ENCODE measurements around the gene KCTD2.
"Not testable (repeated sequence)": the region's sequence is repeated elsewhere in the genome, so short reads cannot be mapped to it uniquely, and the experiment has no call there.

The KCTD2 gene

GRCh38 chr17:75059369-75060345 is 12.6 kb downstream of the KCTD2 start:
- DNase-seq = no peak

DNA sequence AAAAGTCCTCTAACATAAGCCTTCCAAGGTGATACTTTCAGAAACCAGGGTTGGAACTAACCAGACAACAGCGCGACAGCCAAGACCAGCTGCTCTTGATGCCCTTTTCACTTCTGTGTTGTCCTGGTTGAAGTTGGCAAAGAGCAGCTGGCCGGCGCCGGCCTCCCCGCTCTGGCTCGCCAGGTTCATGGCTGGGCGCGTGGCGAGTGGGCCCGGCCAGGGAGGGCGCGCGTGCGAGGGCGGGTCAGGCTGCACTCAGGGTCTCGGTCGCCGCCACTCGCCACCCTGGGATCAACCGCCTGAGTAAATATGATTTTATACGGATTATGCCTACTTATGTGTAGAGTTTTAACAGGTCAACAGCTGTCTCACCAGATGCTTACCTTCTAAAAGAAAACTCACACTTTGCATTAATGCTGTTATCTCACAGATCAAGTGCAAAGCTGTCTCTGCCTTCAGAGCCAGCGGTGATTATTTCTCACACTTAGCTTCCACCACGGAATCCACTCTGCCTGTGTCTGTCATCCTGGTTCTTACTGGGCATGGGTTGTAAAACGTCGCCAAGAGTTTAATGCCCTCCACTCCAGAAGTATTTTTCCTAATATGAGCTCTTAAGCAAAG is 13.5 kb downstream of the KCTD2 start:
- no peak for DNase-seq

- DNase-seq = no peak
These were observed 14.0 kb downstream of the KCTD2 start for GRCh38 chr17:75061055-75061438.

DNA sequence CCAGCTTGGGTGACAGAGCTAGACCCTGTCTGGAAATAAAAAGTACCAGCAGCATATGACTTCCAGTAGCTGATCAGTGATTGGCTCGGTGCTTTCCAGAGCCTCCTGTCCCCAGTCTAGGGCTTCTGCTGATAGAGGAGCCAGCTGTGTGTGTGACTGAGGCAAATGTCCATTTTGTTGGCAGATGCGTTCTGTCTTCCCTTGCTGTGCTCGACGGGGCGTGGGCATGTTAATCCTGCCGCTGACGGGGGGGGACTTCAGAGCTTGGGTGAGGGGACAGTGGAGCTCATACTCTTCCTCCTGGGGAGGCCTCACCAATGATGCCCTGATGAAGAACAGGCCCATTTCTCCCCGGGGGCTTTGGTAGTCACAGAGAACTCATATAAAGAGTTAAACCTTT is 14.6 kb downstream of the KCTD2 start:
- no peak for DNase-seq

DNA sequence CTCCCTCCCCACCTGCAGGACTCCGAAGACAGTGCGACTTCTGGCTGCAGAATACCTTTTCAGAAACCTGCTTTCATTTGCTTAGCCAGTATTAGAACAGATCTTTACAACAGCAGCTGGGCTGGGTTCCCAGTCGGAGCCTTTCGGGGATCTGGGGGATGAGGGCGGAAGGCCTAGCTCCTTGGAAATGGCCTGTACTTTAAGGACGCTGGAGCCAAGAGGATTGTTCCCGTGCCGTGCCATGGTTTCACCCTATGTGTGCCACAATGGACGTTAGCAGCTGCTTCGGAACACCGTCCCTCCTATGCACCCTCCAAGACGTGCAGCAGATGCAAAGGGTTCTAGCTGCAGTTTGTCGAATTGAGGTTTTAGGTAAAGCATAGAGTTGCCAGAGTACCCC is 16.2 kb downstream of the KCTD2 start:
- no peak for DNase-seq

DNA sequence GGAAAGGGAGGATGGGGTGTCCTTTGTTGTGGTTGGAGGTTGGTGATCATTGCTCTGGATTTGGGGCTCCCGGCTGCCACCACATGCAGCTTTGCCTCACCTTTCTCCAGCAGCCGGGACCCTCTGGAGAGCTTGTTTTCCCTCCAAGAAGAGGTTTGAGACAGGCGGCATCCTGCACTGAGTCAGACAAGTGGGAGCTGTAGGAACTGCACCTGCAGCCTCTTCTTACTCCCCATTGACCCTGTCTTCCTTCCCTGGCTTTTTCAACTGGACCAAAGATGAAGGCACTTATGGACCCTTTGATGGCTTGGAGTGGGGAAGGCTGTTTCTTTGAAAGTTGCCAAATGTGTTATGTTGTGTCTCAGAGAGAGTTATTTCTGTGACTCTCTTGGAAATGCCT is 16.6 kb downstream of the KCTD2 start:
- no peak for DNase-seq

GRCh38 chr17:75064040-75064439 is 17.0 kb downstream of the KCTD2 start:
- DNase-seq = no peak

- DNase-seq = no peak
These were observed 17.4 kb downstream of the KCTD2 start for GRCh38 chr17:75064460-75064859.

- no peak for DNase-seq
These were observed 18.0 kb downstream of the KCTD2 start for GRCh38 chr17:75064867-75065561.

- DNase-seq = no peak
These were observed 18.6 kb downstream of the KCTD2 start for GRCh38 chr17:75065562-75066151.

GRCh38 chr17:75067856-75068255 is 20.8 kb downstream of the KCTD2 start:
- no peak for DNase-seq

DNA sequence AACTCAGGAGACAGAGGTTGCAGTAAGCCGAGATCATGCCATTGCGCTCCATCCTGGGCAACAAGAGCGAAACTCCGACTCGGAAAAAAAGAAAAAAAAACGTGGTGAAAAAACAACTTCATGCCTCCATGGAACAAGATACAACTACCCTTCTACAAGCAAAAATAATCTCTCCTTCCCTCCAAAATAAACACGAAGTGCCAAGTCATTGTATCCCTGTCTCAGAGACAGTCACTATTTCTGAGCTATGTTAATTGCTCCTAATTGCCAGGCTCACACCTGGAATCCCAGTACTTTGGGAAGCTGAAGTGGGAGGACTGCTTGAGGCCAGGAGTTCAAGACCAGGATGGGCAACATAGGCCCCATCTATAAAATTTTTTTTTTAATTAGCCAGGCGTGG is 21.7 kb downstream of the KCTD2 start:
- no peak for DNase-seq

- no peak for DNase-seq
These were observed 22.8 kb downstream of the KCTD2 start for GRCh38 chr17:75069783-75070182.

DNA sequence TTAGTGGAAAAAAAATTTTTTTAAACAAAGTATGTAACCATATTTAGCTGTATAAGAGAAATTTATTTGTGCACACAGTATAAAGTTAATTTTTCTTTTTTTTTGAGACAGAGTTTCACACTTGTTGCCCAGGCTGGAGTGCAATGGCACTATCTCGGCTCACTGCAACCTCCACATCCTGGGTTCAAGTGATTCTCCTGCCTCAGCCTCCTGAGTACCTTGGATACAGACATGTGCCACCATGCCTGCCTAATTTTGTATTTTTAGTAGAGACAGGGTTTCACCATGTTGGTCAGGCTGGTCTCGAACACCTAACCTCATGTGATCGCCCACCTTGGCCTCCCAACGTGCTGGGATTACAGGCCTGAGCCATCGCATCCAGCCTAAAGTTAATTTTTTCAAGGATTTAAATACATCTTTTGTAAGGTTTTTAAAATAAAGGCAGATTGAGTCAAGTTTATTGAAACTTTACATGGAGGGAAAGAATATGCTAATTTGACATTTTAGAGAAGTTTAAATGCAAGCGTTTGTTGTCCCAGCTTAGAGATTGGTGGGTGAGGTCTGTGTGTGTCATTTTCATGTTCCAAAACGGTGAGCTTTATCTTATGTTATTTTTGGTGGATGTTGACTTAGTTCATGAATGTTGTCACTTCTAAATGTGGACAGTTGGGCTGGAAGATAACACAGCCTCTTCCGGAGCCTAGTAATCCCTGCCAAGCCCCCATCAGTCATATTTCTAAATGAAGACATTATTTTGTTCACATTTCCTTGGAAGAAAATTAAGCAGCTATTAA is 24.6 kb downstream of the KCTD2 start:
- not testable (repeated sequence) for DNase-seq

GRCh38 chr17:75072909-75073308 is 25.9 kb downstream of the KCTD2 start:
- not testable (repeated sequence) for DNase-seq

- DNase-seq = no peak
These were observed 26.6 kb downstream of the KCTD2 start for GRCh38 chr17:75073618-75074047.

GRCh38 chr17:75074532-75074931 is 27.5 kb downstream of the KCTD2 start:
- DNase-seq = no peak

DNA sequence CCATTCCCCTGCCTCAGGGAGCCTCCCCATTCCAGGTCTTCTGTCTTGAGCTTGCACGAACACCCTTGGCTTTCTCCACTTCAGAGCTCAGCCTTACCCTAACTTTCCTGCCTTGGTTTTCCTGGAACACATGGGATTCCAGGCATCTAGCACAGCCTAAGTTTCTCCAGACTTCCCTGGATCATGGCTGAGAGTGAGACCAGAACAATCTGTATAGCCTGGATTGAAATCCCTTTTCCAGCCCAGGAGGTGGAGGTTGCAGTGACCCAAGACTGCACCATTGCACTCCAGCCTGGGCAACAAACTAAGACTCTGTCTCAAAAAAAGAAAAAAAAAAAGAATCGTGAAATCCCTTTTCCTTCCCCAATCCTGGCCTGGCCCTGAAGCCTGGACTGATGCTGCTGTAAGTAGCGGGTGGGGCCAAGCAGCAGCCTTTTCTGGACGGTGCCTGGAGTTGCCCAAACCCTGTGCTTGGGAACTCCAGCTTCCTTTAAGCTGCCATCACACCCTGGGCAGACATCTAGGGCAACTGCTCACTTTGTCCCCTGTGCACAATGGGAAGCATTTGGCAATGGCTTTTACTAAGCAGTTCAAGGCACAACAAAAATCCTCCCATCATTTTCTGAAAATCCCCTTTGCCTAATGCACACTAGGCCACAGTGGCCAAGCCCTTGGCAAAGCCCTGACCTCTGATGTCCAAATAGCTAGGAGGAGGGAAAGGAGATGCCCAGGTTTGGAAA is 28.7 kb downstream of the KCTD2 start:
- DNase-seq = no peak

- no peak for DNase-seq
These were observed 30.1 kb downstream of the KCTD2 start for GRCh38 chr17:75077072-75077495.

DNA sequence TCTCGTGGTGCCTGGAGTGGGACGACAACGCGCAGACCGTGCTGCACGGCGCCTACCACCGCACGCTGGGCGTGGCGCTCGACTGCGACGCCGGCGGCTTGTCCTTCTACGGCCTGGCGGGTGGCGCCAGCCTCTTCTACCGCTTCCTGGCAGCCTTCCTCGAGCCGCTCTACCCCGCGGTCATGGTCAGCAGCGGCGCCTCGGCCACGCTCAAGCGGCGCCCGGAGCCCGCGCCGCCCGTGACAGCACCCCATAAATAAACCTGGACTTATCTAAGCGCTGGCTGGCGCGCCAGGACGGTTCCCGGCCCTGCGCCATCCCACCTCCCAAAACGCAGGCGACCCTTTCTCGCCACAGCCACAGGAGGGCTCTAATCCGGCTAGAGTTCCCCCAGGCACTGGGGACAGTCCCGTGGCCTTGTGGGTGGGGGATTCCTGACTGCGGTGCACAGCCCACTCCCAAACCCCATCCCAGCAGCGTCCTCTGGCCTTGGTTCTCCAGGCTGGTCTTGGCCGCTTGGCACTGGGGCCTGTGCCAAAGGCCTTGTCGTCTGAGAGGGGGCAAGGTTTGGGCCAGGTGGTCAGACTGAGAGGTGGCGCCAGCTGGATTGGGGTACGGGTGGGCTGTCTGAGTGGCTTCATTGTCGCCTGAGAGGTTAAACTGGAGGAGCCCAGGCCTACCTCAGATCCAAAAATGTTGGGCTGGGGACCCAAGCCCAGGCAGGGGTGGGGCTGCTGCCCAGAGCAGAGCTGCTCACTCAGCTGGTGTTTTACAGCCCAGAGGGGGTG is 30.7 kb downstream of the KCTD2 start:
- DNase-seq = no peak

All from NCI-H1436 treated with DMSO at 0.1 percent for 48 hours (cell line).